ENCODE measurements around the gene UBE2U.

GRCh38 chr1:64302971-64303370 is 99.5 kb downstream of the UBE2U start:
- TF ChIP-seq CTCF (IDR thresholded peaks at IDR 0.05; ENCODE audit: insufficient read depth, low read length, poor library complexity, severe bottlenecking) (no peak), EZH2phosphoT487 (conservative IDR thresholded peaks at IDR 0.05; ENCODE audit: low read length) (no peak)
